Gastrocnemius medialis (tissue), 4 donors: Measurements from ENCODE around the gene IQGAP2. TPM values are rescaled to one million over a fixed set of nuclear protein-coding genes. Genes with fewer than 3 reads are reported as not detected.

ENCODE experiments used
- ATAC-seq, 2 donors: fragments of 150-250 bp; one replicate each; pipeline ENCODE4 v1.9.1; 2016
- DNase-seq, 2 donors: peaks; one replicate each; pipeline ENCODE4 v3.0.0-alpha.2; 2019
- H3K27ac ChIP-seq, 4 donors: fragments of 200-600 bp; sonication (generic); 1 replicate in 1 of 4; 2 replicates in 3 of 4; pipeline ENCODE4 v1.5.1; 2016 to 2018; ENCODE audit warnings: mild to moderate bottlenecking in 2 of 4, moderate library complexity in 1 of 4
- H3K27me3 ChIP-seq, 3 donors: fragments of 200-600 bp; sonication (generic) in 2 of 3; 1 replicate in 1 of 3; 2 replicates in 2 of 3; pipeline versions ENCODE4 v1.5.1 to v1.6.0; 2016 to 2019; ENCODE audit warnings: mild to moderate bottlenecking in 1 of 3, moderate library complexity in 1 of 3
- H3K36me3 ChIP-seq, 2 donors: fragments of 200-600 bp; sonication (generic) in 1 of 2; one replicate each; pipeline ENCODE4 v1.5.1; 2017 to 2018
- H3K4me1 ChIP-seq, 2 donors: fragments of 200-600 bp; sonication (generic) in 1 of 2; one replicate each; pipeline ENCODE4 v1.5.1; 2016 to 2017; ENCODE audit warnings: mild to moderate bottlenecking in 2 of 2
- H3K4me3 ChIP-seq, 4 donors: fragments of 200-600 bp; sonication (generic) in 3 of 4; 1 replicate in 1 of 4; 2 replicates in 3 of 4; pipeline ENCODE4 v1.5.1; 2016 to 2019; ENCODE audit warnings: mild to moderate bottlenecking in 2 of 4
- H3K9me3 ChIP-seq, 3 donors: fragments of 200-600 bp; sonication (generic) in 2 of 3; 1 replicate in 1 of 3; 2 replicates in 2 of 3; pipeline ENCODE4 v1.5.1; 2016 to 2019
- CTCF ChIP-seq, 5 experiments: fragments of 450-650 bp in 3 of 5; fragments of 200-600 bp in 2 of 5; sonication (generic) in 2 of 5; IDR thresholded peaks in 4 of 5; conservative IDR thresholded peaks in 1 of 5; 1 replicate in 4 of 5; 2 replicates in 1 of 5; pipeline ENCODE4 v1.5.1; 2016 to 2019; ENCODE audit warnings: antibody characterized with exemption in 5 of 5, mild to moderate bottlenecking in 3 of 5, moderate library complexity in 3 of 5
- POLR2A ChIP-seq, 2 donors: fragments of 450-650 bp; IDR thresholded peaks; one replicate each; pipeline ENCODE4 v1.6.1; 2017; ENCODE audit warnings: antibody characterized with exemption in 2 of 2, mild to moderate bottlenecking in 2 of 2, moderate library complexity in 2 of 2
- in situ Hi-C, 4 donors: fragments of 200-750 bp; cut with MboI; loops; one replicate each; pipeline versions ENCODE4 v1.15.0 to v1.8.0; 2017; ENCODE audit warnings: low sequenced_read_pairs in 4 of 4
- intact Hi-C: fragments of 100-400 bp; cut with DNase I; formaldehyde crosslinking; loops from one replicate; pipeline ENCODE4 v1.15.1; 2023; ENCODE audit warnings: low total_unique reads
- total RNA-seq, 4 donors: library from RNA; depleted of rRNA; stranded (reverse); fragments of >200 nt; gene quantifications; one replicate each; pipeline versions ENCODE4 v1.1.0 to v1.2.3, GENCODE V29; 2016

Gene IQGAP2
- total RNA-seq, 4 donors from 2014 or later = 1.5 to 6.8 (median 2.5) TPM

- no peak for ATAC-seq
- in situ Hi-C loops = no loop called here
- intact Hi-C loops = no loop called here
- Histone ChIP-seq H3K27ac (no peak overlapping the region), H3K4me3 (no peak overlapping the region), H3K36me3 (no peaks in the 10 kb centered on the region), H3K27me3 (no peaks in the 10 kb centered on the region), H3K9me3 (no peaks in the 10 kb centered on the region), H3K4me1 (no peaks in the 10 kb centered on the region)
- no peak for TF ChIP-seq CTCF (IDR thresholded peaks at IDR 0.05 in 4 of 5, conservative IDR thresholded peaks at IDR 0.05 in 1 of 5)
- no peak for TF ChIP-seq POLR2A (IDR thresholded peaks at IDR 0.05)
- DNase-seq = no peak
Observed at GRCh38 chr5:76664079-76664478, 261.0 kb downstream of the IQGAP2 start.

GRCh38 chr5:76667495-76667894 is 264.4 kb downstream of the IQGAP2 start:
- Histone ChIP-seq H3K4me1 (no peaks in the 10 kb centered on the region), H3K9me3 (no peaks in the 10 kb centered on the region), H3K4me3 (no peak overlapping the region), H3K36me3 (no peaks in the 10 kb centered on the region), H3K27me3 (no peaks in the 10 kb centered on the region), H3K27ac (no peak overlapping the region)
- DNase-seq (no peak), ATAC-seq (no peak)
- intact Hi-C loops = no loop called here
- in situ Hi-C loops = no loop called here
- TF ChIP-seq POLR2A (IDR thresholded peaks at IDR 0.05) (no peak), CTCF (IDR thresholded peaks at IDR 0.05 in 4 of 5, conservative IDR thresholded peaks at IDR 0.05 in 1 of 5) (no peak)

GRCh38 chr5:76669245-76669644 is 266.2 kb downstream of the IQGAP2 start:
- Histone ChIP-seq H3K27ac (no peak overlapping the region), H3K4me3 (no peak overlapping the region), H3K27me3 (no peaks in the 10 kb centered on the region), H3K4me1 (no peaks in the 10 kb centered on the region), H3K9me3 (no peaks in the 10 kb centered on the region), H3K36me3 (no peaks in the 10 kb centered on the region)
- in situ Hi-C loops (no loop called here), intact Hi-C loops (no loop called here)
- no peak for TF ChIP-seq CTCF (IDR thresholded peaks at IDR 0.05 in 4 of 5, conservative IDR thresholded peaks at IDR 0.05 in 1 of 5)
- no peak for TF ChIP-seq POLR2A (IDR thresholded peaks at IDR 0.05)
- DNase-seq (no peak), ATAC-seq (no peak)

- in situ Hi-C loops = no loop called here
Observed at GRCh38 chr5:76670508-76670907, 267.4 kb downstream of the IQGAP2 start.

More at GRCh38 chr5:76670508-76670907, 267.4 kb downstream of the IQGAP2 start:
- Histone ChIP-seq H3K4me3 (no peak overlapping the region), H3K27me3 (no peaks in the 10 kb centered on the region), H3K9me3 (no peaks in the 10 kb centered on the region), H3K27ac (no peak overlapping the region), H3K36me3 (no peaks in the 10 kb centered on the region), H3K4me1 (no peaks in the 10 kb centered on the region)
- no peak for DNase-seq
- intact Hi-C loops = no loop called here
- no peak for ATAC-seq
- TF ChIP-seq CTCF (IDR thresholded peaks at IDR 0.05 in 4 of 5, conservative IDR thresholded peaks at IDR 0.05 in 1 of 5) = no peak
- TF ChIP-seq POLR2A (IDR thresholded peaks at IDR 0.05) = no peak
